Measurements from ENCODE around the gene MLANA. TPM values are rescaled to one million over a fixed set of nuclear protein-coding genes. Genes with fewer than 3 reads are reported as not detected.

The MLANA gene
- total and polyA plus RNA-seq, 10 donors = not detected

DNA sequence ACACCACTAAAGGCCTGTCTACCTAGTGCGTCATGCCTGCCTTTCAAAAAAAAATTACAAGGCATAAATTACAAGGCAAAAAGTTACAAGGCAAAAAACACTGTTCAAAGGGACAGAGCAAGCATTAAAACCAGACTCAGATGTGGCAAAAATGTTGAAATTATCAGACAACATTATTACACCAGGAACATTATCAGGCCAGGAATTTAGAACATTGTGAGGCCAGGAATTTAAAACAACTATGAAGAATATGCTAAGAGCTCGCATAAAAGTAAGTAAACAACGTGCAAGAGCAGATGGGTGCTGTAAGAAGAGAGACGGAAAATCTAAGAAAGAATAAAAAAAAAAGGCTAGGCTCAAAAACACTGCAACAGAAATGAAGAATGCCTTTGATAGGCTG lies 18.2 kb upstream of the MLANA start:
- no peak for TF ChIP-seq POLR2AphosphoS5 (IDR thresholded peaks at IDR 0.05)
- TF ChIP-seq POLR2A (IDR thresholded peaks at IDR 0.05) = no peak
- TF ChIP-seq, protein P1, sequence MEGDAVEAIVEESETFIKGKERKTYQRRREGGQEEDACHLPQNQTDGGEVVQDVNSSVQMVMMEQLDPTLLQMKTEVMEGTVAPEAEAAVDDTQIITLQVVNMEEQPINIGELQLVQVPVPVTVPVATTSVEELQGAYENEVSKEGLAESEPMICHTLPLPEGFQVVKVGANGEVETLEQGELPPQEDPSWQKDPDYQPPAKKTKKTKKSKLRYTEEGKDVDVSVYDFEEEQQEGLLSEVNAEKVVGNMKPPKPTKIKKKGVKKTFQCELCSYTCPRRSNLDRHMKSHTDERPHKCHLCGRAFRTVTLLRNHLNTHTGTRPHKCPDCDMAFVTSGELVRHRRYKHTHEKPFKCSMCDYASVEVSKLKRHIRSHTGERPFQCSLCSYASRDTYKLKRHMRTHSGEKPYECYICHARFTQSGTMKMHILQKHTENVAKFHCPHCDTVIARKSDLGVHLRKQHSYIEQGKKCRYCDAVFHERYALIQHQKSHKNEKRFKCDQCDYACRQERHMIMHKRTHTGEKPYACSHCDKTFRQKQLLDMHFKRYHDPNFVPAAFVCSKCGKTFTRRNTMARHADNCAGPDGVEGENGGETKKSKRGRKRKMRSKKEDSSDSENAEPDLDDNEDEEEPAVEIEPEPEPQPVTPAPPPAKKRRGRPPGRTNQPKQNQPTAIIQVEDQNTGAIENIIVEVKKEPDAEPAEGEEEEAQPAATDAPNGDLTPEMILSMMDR (IDR thresholded peaks at IDR 0.05 in 8 of 11, conservative IDR thresholded peaks at IDR 0.05 in 3 of 11) = no peak
- Histone ChIP-seq H3K4me3 (no peak overlapping the region), H3K27me3 (replicated peaks in 1 of 7) (no peaks in the 10 kb centered on the region), H3K27ac (no peak overlapping the region), H3K4me1 (no peaks in the 10 kb centered on the region), H3K9me3 (no peaks in the 10 kb centered on the region), H3K36me3 (peaks cover 0 to 23% (median 0%) of the 10 kb centered on the region in 6 donors)
- 70 to 86% (median 73%) methylated on average over 4 of the region's 4 CpGs for WGBS, 5 donors
- DNase-seq = no peak
- intact Hi-C loops (cut with DNase I; ENCODE audit: low total_unique reads) = no loop called here

DNA sequence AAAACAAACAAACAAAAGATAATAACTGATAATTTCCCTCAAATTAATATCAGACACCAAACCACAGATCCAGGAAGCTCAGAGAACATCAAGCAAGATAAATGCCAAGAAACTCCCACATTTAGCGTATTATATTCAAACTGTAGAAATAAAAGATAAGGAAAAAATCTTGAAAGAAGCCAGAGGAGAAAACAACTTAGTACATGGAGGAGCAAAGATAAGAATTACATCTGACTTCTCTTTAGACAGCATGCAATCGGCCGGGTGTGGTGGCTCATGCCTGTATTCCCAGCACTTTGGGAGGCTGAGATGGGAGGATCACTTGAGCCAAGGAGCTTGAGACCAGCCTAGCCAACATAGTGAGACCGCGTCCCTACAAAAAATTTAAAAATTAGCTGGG lies 17.2 kb upstream of the MLANA start:
- peaks cover 0 to 23% (median 0%) of the 10 kb centered on the region in 6 donors for H3K36me3 ChIP-seq
- WGBS, 5 donors = 95 to 98% (median 97%) methylated on average over 5 of the region's 5 CpGs
- no peaks in the 10 kb centered on the region for H3K9me3 ChIP-seq
- intact Hi-C loops (cut with DNase I; ENCODE audit: low total_unique reads) = no loop called here
- no peak for DNase-seq
- no peak overlapping the region for H3K4me3 ChIP-seq
- H3K27me3 ChIP-seq (replicated peaks in 1 of 7) = no peaks in the 10 kb centered on the region
- no peaks in the 10 kb centered on the region for H3K4me1 ChIP-seq
- no peak for TF ChIP-seq POLR2A (IDR thresholded peaks at IDR 0.05)
- TF ChIP-seq POLR2AphosphoS5 (IDR thresholded peaks at IDR 0.05) = no peak
- TF ChIP-seq, protein P1 (IDR thresholded peaks at IDR 0.05 in 8 of 11, conservative IDR thresholded peaks at IDR 0.05 in 3 of 11) = no peak
- no peak overlapping the region for H3K27ac ChIP-seq

DNA sequence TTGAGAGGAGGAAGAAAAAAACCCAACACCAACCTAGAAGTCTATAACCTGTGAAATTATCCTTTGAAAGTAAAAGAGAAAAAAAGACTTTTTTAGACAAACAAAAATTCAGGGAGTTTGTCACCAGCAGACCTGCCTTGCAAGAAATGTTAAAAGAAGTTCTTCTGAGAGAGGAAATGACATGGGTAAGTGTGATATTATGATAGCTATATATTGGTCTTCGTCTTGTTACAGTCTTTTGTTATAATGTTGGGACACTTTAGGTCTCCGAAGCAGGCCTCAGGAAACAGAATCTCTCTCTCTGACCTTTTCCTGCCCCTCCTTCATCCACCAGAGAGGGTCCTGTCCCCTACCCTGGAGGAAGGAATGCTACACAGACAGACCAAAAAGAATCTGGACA lies 16.6 kb upstream of the MLANA start:
- peaks cover 0 to 23% (median 0%) of the 10 kb centered on the region in 6 donors for H3K36me3 ChIP-seq
- no peaks in the 10 kb centered on the region for H3K9me3 ChIP-seq
- no peaks in the 10 kb centered on the region for H3K27me3 ChIP-seq (replicated peaks in 1 of 7)
- no peaks in the 10 kb centered on the region for H3K4me1 ChIP-seq
- H3K27ac ChIP-seq = no peak overlapping the region
- H3K4me3 ChIP-seq = no peak overlapping the region
- no peak for DNase-seq
- WGBS, 5 donors = 46 to 77% (median 62%) methylated on average over 2 of the region's 2 CpGs
- TF ChIP-seq POLR2AphosphoS5 (IDR thresholded peaks at IDR 0.05) (no peak), POLR2A (IDR thresholded peaks at IDR 0.05) (no peak)
- TF ChIP-seq, protein P1 (IDR thresholded peaks at IDR 0.05 in 8 of 11, conservative IDR thresholded peaks at IDR 0.05 in 3 of 11) = no peak
- intact Hi-C loops (cut with DNase I; ENCODE audit: low total_unique reads) = no loop called here

DNA sequence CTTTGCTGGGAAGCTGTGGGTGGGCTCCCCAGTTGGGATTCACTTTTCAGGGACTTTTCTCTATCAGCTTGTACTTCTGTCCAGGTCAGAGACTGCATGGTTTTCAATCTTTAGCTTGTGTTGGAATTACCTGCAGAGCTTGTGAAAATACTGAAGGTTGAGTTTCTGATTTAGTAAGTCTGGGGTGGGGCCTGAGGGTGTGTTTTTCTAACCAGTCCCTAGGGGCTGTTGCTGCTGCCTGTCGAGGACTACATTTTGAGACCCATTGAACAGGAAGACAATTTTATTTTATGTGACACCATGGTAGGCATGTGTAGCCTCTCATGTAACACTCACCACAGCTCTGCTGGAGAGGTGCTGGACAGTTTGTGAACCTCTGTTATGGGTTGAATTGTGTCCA lies 14.7 kb upstream of the MLANA start:
- Histone ChIP-seq H3K4me1 (no peaks in the 10 kb centered on the region), H3K27ac (no peak overlapping the region), H3K27me3 (replicated peaks in 1 of 7) (no peaks in the 10 kb centered on the region), H3K9me3 (no peaks in the 10 kb centered on the region), H3K36me3 (peaks cover 0 to 14% (median 0%) of the 10 kb centered on the region in 6 donors), H3K4me3 (no peak overlapping the region)
- TF ChIP-seq POLR2AphosphoS5 (IDR thresholded peaks at IDR 0.05) = no peak
- TF ChIP-seq, protein P1 (IDR thresholded peaks at IDR 0.05 in 8 of 11, conservative IDR thresholded peaks at IDR 0.05 in 3 of 11) = no peak
- TF ChIP-seq POLR2A (IDR thresholded peaks at IDR 0.05) = no peak
- no peak for DNase-seq
- WGBS, 5 donors = 54 to 75% (median 65%) methylated on average over 1 of the region's 1 CpG
- intact Hi-C loops (cut with DNase I; ENCODE audit: low total_unique reads) = no loop called here

All from spleen (tissue), 11 donors.